Occipital lobe (tissue), 2 donors: ENCODE results near the gene ANKRD23. TPM values are rescaled to one million over a fixed set of nuclear protein-coding genes. Genes with fewer than 3 reads are reported as not detected.

Experiments used
- DNase-seq: peaks from one replicate; lab custom pipeline; 2025; lab: John Stamatoyannopoulos, UW
- total RNA-seq: library from RNA; depleted of rRNA; stranded (reverse); fragments of >200 nt; gene quantifications from one replicate; pipeline ENCODE4 v1.2.3, GENCODE V29; 2014

The ANKRD23 gene
- total RNA-seq, 1 donor from 2014 or later = 5.9 TPM

DNA sequence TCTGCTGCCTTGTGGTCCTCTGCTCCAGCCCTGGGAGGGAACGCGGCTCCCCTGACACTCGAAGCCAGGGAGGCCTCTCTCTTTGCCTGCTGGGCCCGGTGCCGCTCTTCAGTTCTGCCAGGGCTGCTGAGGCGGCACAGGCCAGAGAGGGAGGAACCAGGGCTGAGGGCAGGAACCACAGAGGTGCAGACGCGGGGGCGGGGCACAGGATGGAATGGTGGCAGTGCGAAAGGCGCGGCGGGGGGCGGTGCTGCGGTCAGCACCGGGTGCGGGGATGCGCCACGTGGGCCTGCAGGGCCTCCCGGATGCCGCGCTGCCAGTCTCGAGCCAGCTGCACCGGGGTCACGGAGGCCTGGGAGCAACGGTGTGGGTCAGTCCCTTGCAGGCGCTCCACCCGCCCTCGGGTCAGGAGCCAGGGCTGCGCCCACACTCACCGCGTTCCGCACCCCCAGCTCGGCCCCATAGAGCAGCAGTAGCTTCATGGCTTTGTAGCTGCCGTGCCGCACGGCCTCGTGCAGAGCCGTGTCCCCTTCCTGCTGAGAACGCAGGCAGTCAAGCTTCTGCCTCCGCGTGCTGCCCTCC is 4.4 kb downstream of the ANKRD23 start:
- DNase-seq = no peak

DNA sequence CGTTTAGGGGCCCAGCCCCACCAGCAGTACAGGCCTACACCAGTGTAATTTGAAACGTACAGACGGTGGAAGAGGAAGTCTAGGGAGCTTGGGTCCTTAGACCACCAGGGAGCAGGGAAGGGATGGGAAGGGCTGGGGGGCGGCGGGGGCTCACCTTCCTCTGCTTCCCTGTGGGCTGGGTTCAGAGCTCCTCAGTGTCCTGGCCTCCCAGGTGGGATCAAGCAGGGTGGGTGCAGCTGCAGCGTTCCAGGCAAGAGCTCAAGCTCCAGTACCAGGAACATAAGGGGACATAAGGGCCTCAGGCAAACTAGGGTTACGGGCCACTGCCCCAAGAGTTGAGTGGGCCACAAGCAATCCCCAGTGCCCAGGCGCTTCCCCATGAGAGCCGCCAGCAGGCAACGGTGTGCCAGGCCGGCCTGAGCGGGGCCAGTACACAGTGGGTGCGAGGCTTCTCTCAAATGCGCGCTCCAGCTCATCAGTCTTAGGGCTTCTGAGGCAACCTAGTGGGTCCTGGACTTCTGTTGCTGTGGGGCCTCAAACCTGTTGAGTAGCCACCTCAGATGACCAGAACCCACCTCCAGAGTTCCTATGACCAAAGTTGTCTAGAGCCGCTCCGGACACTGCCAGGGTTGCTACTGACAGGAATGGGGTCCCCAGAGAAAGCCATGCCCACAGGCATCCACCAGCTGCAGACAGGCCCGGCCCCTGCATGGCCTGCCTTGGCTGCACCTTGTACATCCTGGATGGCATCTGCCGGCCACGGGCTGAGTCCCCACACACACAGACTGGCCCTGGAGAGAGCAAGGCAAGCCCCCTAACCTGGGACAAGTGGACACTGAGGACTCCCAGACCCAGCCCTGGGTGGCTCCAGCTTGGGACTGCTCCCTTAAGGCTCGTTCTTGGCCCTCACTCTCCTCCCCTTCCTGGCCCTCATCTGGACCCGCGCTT is 5.2 kb downstream of the ANKRD23 start:
- DNase-seq = no peak

DNA sequence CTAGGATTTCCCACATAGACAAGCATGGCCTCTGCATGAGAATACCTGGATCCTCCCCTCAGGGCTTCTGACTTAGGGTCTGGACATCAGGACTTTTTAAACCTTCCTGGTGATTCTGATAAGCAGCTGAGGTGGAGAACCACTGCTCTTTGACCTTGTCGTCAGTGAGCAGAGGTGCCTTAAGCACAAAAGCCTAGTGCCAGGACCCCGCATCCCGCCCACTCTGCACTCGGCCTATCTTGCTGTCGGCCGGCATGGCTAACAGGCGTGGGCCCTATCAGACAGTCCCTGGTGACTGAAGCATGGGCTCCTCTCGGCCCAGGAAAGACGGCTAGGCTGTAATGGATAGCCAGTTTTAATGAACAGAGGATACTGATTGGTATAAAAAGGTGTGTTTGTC is 6.2 kb downstream of the ANKRD23 start:
- no peak for DNase-seq

DNA sequence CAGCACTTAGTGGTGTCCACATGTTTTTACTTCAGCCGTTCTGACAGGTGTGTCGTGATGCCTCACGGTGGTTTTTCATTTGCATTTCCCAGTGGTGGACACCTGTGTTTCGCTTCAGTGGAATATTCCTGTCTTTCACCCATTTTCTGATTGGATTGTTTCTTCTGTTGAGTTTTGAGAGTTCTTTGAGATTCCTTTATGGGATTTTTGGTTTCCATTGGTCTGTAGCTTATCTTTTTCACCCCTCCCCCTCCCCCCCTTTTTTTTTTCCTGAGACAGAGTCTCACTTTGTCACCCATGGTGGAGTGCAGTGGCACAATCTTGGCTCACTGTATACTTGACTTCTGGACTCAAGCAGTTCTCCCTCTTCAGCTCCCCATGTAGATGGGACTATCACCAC is 8.0 kb downstream of the ANKRD23 start:
- no peak for DNase-seq

DNA sequence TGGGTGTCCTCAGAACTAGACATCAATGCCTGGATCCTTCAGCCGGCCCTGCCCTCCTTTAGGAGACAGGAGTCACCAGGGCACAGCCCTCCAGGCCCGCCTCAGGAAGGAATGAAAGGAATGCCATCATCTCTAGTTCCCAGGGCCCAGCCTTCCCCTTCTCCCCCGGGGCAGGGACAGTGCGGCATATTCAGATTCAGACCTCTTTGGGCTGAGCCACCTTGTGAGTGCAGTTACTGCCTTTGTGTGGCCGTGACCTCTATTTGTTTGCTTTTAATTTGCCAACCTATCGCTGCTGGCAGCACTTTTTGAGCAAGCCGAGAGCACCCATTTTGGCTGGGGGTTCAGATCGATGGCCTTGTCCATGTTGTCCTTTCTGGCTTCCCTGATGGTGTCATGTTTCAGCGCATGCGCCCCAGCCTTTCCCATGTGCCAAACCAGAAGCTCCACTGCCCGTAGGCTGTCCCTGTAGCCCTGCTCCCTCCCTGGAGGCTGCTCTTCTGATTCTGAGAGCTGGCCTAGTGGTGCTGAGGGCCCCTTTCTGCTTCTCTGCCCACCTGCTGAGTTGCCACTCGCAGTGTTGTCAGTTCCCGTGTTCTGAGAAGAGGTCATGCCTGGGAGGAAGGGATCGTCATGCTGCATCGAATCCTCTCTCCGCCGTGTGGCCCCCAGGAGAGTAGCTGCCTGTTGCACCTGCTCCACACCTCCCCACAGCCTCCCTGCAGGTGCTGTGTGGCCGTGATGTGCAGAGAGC is 10.9 kb downstream of the ANKRD23 start:
- no peak for DNase-seq

DNA sequence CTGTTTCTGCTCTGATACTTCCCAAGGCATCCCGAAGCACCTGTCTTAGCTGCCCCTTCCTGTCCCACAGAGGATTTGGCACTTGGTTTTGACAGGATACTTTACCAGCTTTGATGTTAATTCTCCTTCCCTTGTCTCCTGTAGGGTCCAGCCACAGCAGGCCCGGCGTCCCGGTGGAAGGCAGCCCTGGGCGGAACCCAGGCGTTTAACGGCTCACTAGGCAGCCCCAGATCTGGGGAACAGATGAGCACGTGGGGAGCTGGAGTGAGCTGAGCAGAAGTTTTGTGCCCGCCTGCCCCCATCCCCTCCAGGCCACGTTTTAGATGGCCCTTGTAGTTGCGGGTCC is 11.4 kb downstream of the ANKRD23 start:
- no peak for DNase-seq

DNA sequence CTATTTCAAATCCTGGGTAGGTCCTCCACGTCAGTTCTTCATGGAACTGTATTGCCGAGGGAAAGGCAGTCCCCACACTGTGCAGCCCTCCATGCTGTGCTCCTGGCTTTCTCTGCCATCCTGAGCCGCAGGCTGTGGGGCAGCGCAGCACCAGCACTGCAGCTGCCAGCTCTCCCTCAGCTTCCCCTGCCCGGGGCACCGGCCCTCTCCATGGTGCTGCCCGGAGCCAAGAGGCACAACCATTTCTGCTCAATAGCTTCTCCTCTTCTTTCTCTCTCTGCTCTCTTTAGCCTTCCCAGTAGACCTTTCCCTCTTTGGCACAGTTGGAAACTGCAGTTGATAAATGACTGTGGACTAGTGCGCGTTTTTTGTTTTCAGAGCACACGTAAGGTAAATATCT is 12.1 kb downstream of the ANKRD23 start:
- DNase-seq = no peak

DNA sequence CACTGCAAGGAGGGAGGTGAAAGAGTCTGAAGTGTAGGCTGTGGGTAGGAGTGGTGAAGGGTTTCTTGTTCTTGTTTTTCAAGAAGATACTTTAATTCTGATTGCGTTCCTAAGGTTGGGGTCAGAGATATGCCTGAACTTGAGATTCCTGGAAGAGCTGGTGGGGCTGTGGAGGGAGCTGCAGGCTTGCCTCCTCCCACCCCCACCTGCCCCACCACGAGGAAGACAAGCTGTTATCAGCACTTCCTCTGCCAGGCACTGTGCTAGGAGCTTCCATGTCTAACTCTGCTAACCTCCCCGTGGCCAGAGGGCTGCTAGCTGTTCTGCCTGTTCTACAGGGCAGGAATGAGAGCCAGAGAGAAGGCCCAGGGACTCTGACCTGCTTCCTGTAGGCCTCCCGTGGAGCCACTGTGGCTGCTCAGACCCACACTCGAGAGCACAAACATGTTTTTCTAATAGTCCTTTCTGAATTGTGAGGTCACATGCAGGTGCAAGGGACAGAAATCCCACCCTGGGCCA is 13.7 kb downstream of the ANKRD23 start:
- DNase-seq = no peak

DNA sequence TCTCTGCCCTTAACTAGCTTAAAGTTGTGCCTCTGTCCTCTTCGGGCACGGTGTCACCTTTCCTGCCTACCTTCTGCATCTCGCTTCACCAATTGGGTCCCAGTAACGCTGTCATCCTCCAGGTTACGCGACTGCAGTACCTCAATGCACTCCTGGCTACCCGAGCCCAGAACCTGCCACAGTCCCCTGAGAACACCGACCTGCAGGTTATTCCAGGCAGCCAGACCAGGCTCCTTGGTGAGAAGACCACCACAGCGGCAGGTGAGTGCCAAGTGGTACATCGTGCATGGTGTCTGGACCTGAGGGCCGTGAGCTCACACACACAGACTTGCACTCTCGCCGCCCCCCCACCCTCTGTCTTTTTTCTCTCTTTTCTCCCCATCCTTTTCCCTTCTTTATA is 14.9 kb downstream of the ANKRD23 start:
- no peak for DNase-seq

DNA sequence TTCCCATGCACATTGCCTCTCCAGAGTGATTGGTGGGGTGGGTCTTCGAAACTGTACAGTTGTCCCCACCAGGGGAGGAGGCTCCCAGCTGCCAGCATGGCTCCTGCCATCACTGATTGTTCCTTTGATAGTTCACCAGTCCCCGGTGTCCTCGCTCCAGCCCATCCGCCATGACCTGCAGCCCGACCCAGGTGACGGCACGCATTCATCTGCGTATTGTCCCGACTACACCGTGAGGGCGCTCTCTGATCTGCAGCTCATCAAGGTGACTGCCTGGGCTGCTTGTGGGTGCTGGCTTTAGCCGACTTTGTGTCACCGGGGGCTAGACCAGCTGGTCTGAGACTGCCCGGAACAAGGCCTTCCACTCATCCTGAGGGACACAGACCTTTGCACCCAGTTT is 15.4 kb downstream of the ANKRD23 start:
- no peak for DNase-seq

DNA sequence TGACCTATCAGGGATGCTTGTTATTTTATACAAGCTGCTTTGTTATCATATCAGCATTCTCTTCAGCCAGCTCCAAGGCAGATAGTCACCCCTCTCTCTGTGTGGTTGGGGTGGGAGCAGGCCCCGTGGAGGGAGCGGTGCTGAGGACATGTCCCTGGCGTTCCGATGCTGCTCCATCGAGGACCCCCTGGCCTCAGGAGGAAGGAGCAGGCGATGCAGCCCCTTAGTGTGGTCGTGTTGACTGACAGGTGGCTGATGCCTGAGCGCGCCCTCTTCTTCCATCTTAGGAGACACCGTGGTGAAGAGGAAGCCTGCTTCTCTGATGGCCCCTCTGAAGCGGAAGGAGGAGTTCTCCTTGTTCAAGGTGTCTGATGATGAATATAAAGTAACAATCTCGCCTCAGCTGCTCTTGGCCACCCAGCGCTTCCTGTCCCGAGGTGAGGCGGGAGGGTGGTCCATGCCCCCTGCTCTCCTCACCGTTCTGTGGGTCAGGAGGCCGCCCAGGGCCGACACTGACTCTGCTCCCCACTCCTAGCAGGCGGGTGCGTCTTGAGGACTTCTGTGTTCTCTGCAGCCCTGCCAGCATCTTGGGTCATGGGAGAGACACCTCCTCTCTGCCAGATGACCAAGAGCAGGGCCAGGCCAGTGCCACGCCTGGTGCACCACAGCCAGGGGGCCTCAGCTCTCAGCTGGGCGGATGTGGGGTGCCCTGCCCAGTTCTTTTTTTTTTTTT is 17.1 kb downstream of the ANKRD23 start:
- DNase-seq = no peak

DNA sequence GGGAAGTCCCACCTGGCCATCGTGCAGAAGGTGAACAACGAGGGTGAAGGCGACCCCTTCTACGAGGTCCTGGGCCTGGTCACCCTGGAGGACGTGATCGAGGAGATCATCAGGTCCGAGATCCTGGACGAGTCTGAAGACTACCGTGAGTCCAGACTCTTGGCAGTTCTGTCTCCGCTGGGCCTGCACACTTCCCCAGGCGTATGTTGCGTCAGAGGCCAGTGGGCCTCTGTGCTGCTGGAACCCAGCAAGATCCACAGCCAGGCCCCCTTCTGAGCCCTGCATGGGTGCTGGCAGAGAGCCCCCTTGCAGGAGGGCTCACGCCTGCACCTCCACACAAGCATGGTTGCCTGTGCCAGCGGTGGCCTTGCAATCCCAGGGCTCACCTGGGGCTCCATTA is 18.8 kb downstream of the ANKRD23 start:
- DNase-seq = no peak

DNA sequence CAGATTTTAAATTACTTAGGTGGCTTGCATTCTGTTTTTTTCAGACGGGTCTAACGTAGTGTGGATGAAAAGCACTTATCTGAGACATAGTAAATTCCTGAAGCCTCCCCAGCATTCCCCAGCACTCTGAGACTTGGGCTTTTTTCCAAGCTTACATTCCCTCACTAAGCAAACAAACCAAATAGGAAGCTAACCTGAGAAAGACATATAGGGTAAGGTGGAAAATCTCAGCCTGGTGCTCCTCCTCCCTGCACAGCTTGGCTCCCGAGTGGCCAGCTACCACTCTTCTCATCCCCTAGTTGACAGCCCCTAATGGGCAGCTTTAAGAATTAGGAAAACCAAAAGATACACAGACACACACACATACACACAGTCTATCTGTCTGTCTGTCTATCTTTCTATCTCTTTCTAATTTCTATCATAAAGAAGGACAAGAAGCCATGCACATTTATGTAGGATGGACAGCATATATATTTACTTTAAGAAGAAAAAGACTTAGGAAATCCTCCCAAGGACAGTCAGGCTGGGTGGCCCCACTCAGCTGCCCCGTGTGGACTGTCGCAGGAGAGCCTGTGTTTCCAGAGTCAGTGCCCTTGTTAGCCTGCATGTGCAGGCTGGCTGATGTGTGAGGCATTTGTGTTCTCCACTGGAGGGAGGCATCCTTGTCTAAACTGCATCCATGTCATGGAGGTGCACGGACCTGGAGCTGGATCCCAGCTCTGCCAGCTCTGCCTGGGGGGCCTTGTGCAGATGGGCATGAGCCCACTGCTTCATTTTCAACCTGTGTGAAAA is 19.5 kb downstream of the ANKRD23 start:
- no peak for DNase-seq

DNA sequence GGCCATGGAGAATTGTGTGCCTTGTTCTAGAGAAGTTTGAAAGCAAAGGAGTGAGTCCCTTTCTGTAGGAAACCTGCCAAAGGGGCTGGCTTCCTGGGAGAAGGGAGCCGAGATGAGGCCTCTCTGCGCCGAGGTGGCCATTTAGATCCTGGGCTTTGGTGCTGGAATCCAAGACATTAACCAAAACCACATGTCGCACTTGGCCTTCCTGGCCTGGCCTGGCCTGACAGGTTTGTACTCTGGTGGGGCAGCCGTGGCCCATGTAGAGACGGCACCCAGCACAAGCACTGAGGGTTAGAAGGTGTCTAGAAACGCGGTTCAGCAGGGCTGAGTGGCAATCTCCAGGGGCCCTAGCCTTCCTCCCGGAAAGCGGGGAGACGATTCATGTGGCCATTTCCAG is 20.6 kb downstream of the ANKRD23 start:
- DNase-seq = no peak

DNA sequence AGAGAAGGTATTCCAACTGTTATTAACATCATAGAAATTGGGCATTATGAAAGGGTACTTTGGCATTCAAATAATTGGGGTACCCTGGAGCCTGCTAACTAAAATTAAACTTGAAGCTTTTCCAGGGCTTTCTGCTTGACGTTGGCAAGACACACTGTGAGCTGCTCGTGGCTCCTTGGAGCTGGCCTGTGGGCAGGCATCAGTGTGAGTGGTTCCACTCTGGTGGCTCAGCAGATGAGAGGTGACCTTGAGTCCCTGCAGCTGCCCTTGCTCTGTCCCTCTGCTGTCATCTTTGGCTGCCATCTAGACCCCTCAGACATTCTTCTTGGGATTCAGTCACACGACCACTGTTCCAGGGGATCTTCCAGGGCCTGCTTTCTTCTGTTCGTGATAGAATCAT is 21.0 kb downstream of the ANKRD23 start:
- no peak for DNase-seq

DNA sequence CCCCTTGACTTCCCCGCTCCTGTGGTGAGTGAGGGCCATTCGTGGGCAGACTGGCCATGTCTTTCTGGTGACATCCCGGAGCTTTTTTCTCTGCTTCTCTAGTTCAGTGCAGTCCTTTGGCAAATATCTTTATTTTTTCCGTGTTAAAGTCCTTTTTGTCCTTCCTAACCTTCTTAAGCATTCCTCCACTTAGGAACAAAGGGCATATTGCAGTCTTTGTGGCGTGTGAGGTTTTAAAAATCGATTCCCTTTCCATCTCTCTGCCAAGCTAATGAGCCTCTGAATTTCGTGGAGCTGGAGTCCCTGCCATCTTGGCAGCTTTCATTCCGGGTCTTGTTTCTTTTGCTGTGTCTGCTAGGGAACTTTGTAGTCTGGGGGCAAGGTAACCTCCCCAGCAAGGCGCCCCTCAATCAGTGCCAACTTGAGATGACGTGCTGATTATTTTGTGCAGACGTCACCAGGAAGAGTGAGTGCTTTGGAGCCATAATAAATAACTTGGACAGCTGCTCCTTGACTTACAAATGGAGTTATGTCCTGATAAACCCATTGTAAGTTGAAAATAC is 22.6 kb downstream of the ANKRD23 start:
- no peak for DNase-seq

DNA sequence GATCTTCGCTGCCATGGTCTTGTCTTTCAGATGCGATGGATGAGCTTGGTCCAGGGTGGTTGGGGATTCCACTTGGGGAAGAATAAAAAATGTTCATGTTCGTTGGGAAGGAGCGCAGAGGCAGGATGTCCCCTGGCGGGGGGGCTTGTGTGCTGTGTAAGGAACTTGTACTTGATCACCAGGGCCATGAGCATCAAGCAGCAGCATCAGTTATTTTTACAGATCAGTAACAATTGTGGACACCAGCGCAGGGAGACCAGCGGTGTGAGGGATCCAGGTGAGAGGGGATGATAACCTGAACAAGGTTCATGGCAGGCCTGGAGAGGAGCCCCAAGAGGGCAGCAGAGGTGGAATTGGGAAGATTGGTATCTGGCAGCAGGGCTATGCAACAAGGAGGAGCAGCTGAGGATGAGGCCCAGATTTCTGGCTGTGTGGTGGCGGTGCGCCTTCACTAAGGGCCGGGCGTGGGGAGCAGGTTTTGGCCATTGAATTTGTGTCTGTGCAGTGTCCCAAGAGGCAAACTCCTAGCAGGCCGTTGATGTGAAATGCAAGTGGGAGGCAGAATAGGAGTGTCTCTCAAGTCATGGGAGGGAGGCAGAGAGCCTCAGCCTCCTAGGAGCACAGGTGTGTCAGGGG is 23.8 kb downstream of the ANKRD23 start:
- DNase-seq = no peak

DNA sequence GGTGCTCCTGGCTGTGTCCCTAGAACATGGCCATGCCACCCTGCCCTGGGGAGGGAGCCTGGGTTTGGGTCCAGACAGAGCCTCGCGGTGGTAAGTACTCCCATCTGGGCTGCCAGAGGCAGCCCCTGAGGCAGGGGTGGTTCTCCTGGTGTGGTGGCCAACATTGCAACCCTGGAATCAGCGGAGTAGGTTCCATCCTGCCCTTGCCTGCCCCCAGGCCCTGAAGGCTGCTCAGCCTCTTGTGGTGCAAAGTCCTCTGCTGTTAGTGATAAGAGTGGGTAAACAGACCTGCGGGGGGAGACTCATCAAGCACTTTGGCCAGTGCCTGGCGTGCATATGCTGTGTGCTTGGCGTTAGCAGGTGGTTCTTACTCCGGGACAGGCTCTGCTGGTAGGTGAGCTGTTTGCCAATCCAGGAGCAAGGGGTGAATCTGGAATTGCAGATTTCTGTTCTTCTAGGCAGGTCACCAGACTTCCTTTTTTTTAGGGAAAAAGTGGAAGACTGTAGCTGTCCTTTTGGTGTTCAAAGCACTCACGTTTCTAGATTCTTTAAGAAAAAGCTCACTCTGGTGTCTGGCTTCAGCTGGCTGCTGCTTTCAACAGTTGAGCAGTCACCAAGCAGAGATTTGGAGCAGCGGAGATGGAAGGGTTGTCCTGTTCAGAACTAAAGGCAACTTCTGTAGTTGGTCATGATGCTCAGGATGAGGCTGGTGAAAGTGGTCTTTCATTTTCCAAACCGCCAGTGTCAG is 24.5 kb downstream of the ANKRD23 start:
- DNase-seq = no peak

DNA sequence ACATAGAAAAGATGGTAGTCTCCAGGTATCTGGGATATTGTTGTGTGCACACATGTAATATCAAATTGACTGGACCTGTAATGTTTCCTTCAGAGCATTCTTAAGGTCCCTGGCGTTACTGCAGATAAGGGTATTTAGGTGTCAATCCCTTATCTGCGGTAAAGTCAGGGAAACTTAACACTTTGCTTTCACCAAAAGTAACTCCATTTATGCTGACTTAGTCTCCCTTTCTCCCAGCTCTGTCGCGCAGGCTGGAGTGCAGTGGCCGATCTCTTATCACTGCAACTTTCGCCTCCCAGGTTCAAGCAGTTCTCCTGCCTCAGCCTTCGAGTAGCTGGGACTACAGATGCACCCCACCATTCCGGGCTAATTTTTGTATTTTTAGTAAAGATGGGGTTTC is 25.9 kb downstream of the ANKRD23 start:
- no peak for DNase-seq
